22Rv1 (cell line): ENCODE results near the gene UGT1A9.

Source experiments
- CTCF ChIP-seq: fragments of 450-650 bp; IDR thresholded peaks from 2 replicates; pipeline ENCODE4 v1.5.1; 2017; ENCODE audit warnings: mild to moderate bottlenecking
- ZFX ChIP-seq: fragments of 450-650 bp; IDR thresholded peaks from 2 replicates; pipeline ENCODE4 v1.6.1; 2017; ENCODE audit warnings: antibody characterized with exemption, borderline replicate concordance

- TF ChIP-seq CTCF = no peak
- TF ChIP-seq ZFX = no peak
Measured at GRCh38 chr2:233768076-233768475, 96.4 kb downstream of the UGT1A9 start.
